SK-N-SH treated with all-trans-retinoic acid at 6 μM for 48 hours (cell line): ENCODE data around the gene RASSF4.

Experiments used
- ATAC-seq: fragments of 200-7000 bp; cut with Tn5 transposase; 3 replicates; pipeline ENCODE4 v1.9.1; 2020; ENCODE audit warnings: mild to moderate bottlenecking, moderate library complexity
- ARNTL ChIP-seq: fragments of 450-650 bp; formaldehyde crosslinking; IDR thresholded peaks from 2 replicates; pipeline ENCODE4 v1.5.0; 2020; ENCODE audit warnings: low read depth, mild to moderate bottlenecking, moderate library complexity, borderline replicate concordance
- ESRRG ChIP-seq: fragments of 250-450 bp; sonication (Bioruptor Pico); IDR thresholded peaks from 2 replicates; pipeline ENCODE4 v1.6.1; 2021; ENCODE audit warnings: mild to moderate bottlenecking
- PPARA ChIP-seq: fragments of 250-450 bp; sonication (Bioruptor Pico); IDR thresholded peaks from 2 replicates; pipeline ENCODE4 v1.5.0; 2020; ENCODE audit warnings: mild to moderate bottlenecking, borderline replicate concordance
- RARB ChIP-seq: fragments of 250-450 bp; sonication (Bioruptor Pico); IDR thresholded peaks from 2 replicates; pipeline ENCODE4 v1.8.0; 2021; ENCODE audit warnings: mild to moderate bottlenecking, moderate library complexity
- SNAI2 ChIP-seq: fragments of 250-450 bp; sonication (Bioruptor Pico); IDR thresholded peaks from 2 replicates; pipeline ENCODE4 v1.5.0; 2020; ENCODE audit warnings: mild to moderate bottlenecking, moderate library complexity
- TOX ChIP-seq: fragments of 250-450 bp; sonication (Bioruptor Pico); IDR thresholded peaks from 2 replicates; pipeline ENCODE4 v1.8.0; 2021; ENCODE audit warnings: mild to moderate bottlenecking, moderate library complexity, borderline replicate concordance
- ZC3H10 ChIP-seq: fragments of 250-450 bp; sonication (Bioruptor Pico); IDR thresholded peaks from 2 replicates; pipeline ENCODE4 v1.5.1; 2021; ENCODE audit warnings: mild to moderate bottlenecking, moderate library complexity
- ZFP3 ChIP-seq: fragments of 250-450 bp; sonication (Bioruptor Pico); IDR thresholded peaks from 2 replicates; pipeline ENCODE4 v1.5.0; 2020; ENCODE audit warnings: mild to moderate bottlenecking, moderate library complexity
- ZNF8 ChIP-seq: fragments of 450-650 bp; formaldehyde crosslinking; IDR thresholded peaks from 2 replicates; pipeline ENCODE4 v1.5.0; 2020; ENCODE audit warnings: mild to moderate bottlenecking, moderate library complexity
- TF ChIP-seq, protein P1 (sequence below): fragments of 250-450 bp; sonication (Bioruptor Pico); IDR thresholded peaks from 2 replicates; pipeline ENCODE4 v1.5.1; 2021; ENCODE audit warnings: mild to moderate bottlenecking, moderate library complexity
- TF ChIP-seq, protein P2 (sequence below): fragments of 250-450 bp; sonication (Bioruptor Pico); IDR thresholded peaks from 2 replicates; pipeline ENCODE4 v1.5.1; 2020; ENCODE audit warnings: low read depth, mild to moderate bottlenecking, moderate library complexity
- TF ChIP-seq, protein P3 (sequence below): fragments of 250-450 bp; sonication (Bioruptor Pico); IDR thresholded peaks from 2 replicates; pipeline ENCODE4 v1.5.0; 2020; ENCODE audit warnings: mild to moderate bottlenecking, moderate library complexity
- TF ChIP-seq, protein P4 (sequence below): fragments of 250-450 bp; sonication (Bioruptor Pico); IDR thresholded peaks from 2 replicates; pipeline ENCODE4 v1.8.0; 2020; ENCODE audit warnings: mild to moderate bottlenecking, moderate library complexity, borderline replicate concordance
- TF ChIP-seq, protein P5 (sequence below): fragments of 250-450 bp; sonication (Bioruptor Pico); IDR thresholded peaks from 2 replicates; pipeline ENCODE4 v1.8.0; 2021; ENCODE audit warnings: low read depth, mild to moderate bottlenecking, moderate library complexity, borderline replicate concordance

RASSF4 gene

DNA sequence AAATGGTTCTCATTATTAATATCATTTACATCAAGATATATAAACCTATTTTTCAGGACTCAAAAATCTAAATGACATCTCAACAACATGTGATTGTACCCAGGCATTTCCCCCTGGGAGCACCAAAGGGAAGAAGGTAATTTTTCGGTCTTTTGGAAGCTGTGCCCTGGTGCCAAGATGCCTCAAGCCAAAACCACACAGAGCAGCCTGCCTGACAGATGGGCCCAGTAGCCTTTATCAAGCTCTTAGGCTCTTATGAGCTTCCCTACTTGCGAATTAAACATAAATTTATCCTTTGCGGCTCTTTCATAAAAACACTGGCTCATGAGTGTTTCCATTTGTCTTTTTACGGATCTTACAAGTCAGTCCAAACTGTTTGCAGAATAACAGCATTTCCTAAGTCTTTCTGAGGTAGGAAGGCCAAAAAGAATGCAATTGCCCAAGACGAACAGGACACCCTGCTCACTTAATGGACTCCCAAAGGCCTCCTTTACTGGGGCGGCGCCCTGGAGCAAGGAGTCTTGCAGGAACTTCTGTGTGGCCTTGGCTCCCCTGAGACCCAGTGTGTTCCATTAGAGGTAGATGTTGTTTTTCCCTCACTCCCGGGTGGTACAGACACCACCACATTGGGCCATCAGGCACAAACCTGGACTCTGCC, 4.1 kb upstream of the RASSF4 start:
- TF ChIP-seq ZNF8 (CRISPR knock-in tag) (no peak), ZFP3 (CRISPR knock-in tag) (no peak), ZC3H10 (CRISPR knock-in tag) (no peak), PPARA (no peak), ESRRG (CRISPR knock-in tag) (no peak), ARNTL (no peak), TOX (no peak), RARB (CRISPR knock-in tag) (no peak), SNAI2 (no peak)
- TF ChIP-seq, protein P1, sequence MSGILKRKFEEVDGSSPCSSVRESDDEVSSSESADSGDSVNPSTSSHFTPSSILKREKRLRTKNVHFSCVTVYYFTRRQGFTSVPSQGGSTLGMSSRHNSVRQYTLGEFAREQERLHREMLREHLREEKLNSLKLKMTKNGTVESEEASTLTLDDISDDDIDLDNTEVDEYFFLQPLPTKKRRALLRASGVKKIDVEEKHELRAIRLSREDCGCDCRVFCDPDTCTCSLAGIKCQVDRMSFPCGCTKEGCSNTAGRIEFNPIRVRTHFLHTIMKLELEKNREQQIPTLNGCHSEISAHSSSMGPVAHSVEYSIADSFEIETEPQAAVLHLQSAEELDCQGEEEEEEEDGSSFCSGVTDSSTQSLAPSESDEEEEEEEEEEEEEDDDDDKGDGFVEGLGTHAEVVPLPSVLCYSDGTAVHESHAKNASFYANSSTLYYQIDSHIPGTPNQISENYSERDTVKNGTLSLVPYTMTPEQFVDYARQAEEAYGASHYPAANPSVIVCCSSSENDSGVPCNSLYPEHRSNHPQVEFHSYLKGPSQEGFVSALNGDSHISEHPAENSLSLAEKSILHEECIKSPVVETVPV = no peak
- TF ChIP-seq, protein P2, sequence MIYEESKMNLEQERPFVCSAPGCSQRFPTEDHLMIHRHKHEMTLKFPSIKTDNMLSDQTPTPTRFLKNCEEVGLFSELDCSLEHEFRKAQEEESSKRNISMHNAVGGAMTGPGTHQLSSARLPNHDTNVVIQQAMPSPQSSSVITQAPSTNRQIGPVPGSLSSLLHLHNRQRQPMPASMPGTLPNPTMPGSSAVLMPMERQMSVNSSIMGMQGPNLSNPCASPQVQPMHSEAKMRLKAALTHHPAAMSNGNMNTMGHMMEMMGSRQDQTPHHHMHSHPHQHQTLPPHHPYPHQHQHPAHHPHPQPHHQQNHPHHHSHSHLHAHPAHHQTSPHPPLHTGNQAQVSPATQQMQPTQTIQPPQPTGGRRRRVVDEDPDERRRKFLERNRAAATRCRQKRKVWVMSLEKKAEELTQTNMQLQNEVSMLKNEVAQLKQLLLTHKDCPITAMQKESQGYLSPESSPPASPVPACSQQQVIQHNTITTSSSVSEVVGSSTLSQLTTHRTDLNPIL (CRISPR knock-in tag) = no peak
- TF ChIP-seq, protein P3, sequence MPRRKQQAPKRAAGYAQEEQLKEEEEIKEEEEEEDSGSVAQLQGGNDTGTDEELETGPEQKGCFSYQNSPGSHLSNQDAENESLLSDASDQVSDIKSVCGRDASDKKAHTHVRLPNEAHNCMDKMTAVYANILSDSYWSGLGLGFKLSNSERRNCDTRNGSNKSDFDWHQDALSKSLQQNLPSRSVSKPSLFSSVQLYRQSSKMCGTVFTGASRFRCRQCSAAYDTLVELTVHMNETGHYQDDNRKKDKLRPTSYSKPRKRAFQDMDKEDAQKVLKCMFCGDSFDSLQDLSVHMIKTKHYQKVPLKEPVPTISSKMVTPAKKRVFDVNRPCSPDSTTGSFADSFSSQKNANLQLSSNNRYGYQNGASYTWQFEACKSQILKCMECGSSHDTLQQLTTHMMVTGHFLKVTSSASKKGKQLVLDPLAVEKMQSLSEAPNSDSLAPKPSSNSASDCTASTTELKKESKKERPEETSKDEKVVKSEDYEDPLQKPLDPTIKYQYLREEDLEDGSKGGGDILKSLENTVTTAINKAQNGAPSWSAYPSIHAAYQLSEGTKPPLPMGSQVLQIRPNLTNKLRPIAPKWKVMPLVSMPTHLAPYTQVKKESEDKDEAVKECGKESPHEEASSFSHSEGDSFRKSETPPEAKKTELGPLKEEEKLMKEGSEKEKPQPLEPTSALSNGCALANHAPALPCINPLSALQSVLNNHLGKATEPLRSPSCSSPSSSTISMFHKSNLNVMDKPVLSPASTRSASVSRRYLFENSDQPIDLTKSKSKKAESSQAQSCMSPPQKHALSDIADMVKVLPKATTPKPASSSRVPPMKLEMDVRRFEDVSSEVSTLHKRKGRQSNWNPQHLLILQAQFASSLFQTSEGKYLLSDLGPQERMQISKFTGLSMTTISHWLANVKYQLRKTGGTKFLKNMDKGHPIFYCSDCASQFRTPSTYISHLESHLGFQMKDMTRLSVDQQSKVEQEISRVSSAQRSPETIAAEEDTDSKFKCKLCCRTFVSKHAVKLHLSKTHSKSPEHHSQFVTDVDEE = no peak
- TF ChIP-seq, protein P4, sequence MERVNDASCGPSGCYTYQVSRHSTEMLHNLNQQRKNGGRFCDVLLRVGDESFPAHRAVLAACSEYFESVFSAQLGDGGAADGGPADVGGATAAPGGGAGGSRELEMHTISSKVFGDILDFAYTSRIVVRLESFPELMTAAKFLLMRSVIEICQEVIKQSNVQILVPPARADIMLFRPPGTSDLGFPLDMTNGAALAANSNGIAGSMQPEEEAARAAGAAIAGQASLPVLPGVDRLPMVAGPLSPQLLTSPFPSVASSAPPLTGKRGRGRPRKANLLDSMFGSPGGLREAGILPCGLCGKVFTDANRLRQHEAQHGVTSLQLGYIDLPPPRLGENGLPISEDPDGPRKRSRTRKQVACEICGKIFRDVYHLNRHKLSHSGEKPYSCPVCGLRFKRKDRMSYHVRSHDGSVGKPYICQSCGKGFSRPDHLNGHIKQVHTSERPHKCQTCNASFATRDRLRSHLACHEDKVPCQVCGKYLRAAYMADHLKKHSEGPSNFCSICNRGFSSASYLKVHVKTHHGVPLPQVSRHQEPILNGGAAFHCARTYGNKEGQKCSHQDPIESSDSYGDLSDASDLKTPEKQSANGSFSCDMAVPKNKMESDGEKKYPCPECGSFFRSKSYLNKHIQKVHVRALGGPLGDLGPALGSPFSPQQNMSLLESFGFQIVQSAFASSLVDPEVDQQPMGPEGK (CRISPR knock-in tag) = no peak
- TF ChIP-seq, all 23 proteins: peak for 0
- ATAC-seq = no peak

DNA sequence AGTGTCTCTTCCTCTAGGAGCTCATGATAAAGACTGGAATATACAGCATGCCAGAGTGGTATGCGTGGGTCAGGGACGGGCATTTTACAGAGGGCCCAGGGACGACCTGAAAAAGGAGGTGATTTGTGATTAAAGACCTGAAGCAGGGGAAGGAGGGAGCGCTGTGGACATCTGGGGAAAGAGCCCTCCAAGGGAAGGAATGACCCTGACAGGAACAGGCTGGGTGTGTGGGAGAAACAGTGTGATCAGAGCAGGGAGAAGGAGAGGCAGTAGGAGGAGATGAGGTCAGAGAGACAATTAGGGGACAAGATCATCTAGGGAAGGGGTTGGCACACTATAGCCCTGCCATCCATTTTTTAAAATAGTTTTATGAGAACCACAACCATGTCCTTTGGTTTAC, 3.4 kb upstream of the RASSF4 start:
- TF ChIP-seq ZC3H10 (CRISPR knock-in tag) = no peak
- TF ChIP-seq, protein P5, sequence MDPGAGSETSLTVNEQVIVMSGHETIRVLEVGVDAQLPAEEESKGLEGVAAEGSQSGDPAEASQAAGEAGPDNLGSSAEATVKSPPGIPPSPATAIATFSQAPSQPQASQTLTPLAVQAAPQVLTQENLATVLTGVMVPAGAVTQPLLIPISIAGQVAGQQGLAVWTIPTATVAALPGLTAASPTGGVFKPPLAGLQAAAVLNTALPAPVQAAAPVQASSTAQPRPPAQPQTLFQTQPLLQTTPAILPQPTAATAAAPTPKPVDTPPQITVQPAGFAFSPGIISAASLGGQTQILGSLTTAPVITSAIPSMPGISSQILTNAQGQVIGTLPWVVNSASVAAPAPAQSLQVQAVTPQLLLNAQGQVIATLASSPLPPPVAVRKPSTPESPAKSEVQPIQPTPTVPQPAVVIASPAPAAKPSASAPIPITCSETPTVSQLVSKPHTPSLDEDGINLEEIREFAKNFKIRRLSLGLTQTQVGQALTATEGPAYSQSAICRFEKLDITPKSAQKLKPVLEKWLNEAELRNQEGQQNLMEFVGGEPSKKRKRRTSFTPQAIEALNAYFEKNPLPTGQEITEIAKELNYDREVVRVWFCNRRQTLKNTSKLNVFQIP (CRISPR knock-in tag) = no peak
- TF ChIP-seq, protein P2 (CRISPR knock-in tag) = no peak
- no peak for TF ChIP-seq ZNF8 (CRISPR knock-in tag)
- TF ChIP-seq ZFP3 (CRISPR knock-in tag) = no peak
- no peak for TF ChIP-seq ESRRG (CRISPR knock-in tag)
- TF ChIP-seq, protein P4 (CRISPR knock-in tag) = no peak
- TF ChIP-seq, all 23 proteins: peak for 0

More for the DNA sequence above, 3.4 kb upstream of the RASSF4 start:
- ATAC-seq = no peak
